GM06990 (cell line): ENCODE results near the gene ANKS1B.

Experiments used
- DNase-seq: peaks from one replicate; pipeline ENCODE4 v3.0.0-alpha.2; 2011; ENCODE audit not compliant: insufficient read length; ENCODE audit errors: extremely low read depth
- H3K27me3 ChIP-seq: replicated peaks from 2 replicates; pipeline ENCODE4 v1.6.0; 2011; ENCODE audit warnings: low read length; ENCODE audit not compliant: control insufficient read depth, insufficient read depth
- H3K36me3 ChIP-seq: 2 replicates; pipeline ENCODE4 v1.5.1; 2011; ENCODE audit warnings: low read length; ENCODE audit not compliant: control insufficient read depth, insufficient read depth
- H3K4me3 ChIP-seq: replicated peaks from 2 replicates; pipeline ENCODE4 v1.5.1; 2011; ENCODE audit warnings: low read depth, mild to moderate bottlenecking, control low read depth, low read length
- TF ChIP-seq, protein P1 (sequence below): IDR thresholded peaks from 2 replicates; pipeline ENCODE4 v1.5.1; 2011; ENCODE audit warnings: low read length, control low read depth, mild to moderate bottlenecking, inconsistent platforms; ENCODE audit not compliant: insufficient read depth, poor library complexity, severe bottlenecking

Gene ANKS1B

DNA sequence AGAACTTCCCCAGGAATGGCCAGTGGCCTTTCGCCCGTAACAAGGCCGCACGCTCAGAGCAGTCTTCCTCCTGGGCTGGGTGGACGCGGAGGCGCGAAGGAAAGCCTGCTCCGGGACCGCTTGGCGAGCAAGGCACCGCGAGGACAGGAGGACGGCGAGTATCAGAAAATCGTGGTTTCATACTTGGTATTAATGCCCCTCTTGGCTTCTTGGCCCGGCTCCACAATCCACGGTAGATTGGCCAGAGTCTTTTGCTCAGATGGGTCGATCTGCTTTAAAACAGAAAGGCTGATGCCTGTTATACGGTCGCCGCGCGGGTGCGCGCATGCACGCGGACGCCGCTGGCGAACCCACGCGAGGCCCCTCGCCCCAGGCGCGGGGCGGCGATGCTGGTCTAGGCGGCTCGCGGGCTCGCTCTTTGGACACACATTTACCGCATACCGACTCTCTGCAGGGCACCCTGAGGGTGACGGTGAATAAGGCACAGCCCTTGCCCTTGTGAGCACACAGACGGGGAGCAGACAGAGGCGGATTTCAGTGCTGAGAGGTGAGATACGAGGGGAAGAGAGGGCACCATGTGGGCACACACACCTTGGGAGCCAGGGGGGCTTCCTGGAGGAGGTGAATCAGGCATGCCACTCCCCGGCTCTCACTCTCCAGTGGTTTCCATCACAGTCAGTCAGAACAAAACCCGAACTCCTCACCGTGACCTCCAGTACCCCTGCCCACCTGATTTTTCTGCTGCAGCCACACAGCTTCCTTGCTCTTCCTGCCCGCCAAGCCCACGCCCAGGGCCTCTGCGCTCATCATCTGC is 1239.0 kb downstream of the ANKS1B start:
- no peaks in the 10 kb centered on the region for H3K27me3 ChIP-seq
- H3K36me3 ChIP-seq, result no peaks in the 10 kb centered on the region
- peak overlapping the region; percentile 58 for H3K4me3 ChIP-seq
- TF ChIP-seq, protein P1, sequence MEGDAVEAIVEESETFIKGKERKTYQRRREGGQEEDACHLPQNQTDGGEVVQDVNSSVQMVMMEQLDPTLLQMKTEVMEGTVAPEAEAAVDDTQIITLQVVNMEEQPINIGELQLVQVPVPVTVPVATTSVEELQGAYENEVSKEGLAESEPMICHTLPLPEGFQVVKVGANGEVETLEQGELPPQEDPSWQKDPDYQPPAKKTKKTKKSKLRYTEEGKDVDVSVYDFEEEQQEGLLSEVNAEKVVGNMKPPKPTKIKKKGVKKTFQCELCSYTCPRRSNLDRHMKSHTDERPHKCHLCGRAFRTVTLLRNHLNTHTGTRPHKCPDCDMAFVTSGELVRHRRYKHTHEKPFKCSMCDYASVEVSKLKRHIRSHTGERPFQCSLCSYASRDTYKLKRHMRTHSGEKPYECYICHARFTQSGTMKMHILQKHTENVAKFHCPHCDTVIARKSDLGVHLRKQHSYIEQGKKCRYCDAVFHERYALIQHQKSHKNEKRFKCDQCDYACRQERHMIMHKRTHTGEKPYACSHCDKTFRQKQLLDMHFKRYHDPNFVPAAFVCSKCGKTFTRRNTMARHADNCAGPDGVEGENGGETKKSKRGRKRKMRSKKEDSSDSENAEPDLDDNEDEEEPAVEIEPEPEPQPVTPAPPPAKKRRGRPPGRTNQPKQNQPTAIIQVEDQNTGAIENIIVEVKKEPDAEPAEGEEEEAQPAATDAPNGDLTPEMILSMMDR, result no peak
- peak; percentile 34 for DNase-seq

DNA sequence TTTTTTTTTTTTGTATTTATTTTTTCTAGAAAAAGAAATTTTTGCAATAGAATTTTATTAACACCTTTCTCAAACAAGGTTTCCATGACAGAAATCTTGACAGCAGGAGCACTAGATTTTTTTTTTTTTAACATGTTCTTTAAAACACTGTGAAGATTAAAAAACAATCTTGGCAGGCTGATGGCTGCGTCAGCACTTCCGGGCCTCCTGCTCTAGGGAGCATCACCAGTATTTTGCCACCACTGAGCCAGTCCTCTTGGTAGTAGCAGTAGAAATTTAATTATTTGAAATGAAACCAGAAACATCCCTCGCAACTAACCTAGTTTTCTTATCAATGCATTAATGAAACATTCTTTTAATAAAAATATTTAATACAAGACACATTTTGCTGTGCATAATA is 1240.1 kb downstream of the ANKS1B start:
- H3K36me3 ChIP-seq, result no peaks in the 10 kb centered on the region
- no peaks in the 10 kb centered on the region for H3K27me3 ChIP-seq
- no peak for DNase-seq
- TF ChIP-seq, protein P1, result no peak
- H3K4me3 ChIP-seq, result no peak overlapping the region

DNA sequence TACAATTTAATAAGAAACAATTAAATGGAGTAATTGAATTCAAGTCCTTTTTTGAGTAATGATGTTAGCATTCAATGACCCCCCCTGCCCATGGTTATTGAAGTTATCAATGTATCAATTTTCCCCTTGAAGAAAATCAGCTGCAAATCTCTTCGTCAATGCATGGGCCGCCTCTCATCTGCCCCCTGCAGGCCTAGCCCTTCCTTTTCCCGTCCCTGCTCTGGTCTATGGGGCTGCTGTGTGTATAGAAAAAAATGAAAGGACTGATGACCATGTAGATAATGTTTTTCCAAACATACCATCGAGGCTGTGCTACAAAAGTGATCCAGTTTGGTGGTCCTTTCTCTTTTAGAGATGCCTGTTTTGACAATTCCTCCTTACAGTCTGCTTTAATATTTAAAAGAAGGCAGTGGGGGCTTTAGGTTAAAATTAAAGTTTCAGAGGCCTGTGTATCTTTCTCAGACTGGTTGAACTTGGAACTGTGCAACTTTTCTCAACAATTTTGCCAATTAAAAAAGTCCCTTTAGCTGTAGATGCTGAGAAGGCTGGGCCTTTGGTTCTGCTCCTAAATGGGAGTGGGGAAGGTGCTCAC is 1241.3 kb downstream of the ANKS1B start:
- TF ChIP-seq, protein P1, result peak; percentile 88
- no peaks in the 10 kb centered on the region for H3K36me3 ChIP-seq

DNA sequence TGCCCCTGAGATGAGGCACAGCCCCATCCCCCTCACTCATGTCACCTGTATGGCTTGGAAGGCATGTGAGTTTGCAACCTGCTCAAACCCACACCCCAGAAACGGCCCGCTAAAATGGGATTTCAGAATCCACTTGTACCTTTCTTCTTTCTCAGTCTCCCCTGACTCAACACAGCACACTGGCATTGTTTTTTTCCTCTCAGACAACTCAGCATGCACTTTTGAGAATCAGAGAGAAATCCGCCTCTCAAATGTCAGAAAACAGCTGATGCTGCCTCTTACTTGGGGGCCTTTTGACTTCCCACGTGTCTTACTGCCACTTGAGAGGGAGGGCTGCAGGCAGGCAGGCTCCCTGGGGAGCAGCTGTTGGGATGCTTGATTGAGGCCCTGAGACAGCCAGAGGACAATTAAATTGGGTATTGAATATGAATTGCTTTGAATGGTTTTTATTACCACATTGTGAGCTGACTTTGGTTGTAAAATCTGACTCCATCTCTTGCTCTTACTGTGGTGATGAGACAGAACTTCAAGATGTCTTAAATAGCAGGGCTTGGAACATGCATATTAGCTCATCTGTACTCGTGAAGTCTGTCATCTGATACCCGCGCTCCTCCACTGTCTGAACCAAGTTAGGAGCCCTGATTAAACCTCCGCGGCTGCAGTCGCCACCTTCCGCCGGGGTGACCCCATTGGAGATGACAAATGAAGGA is 1243.0 kb downstream of the ANKS1B start:
- Histone ChIP-seq H3K27me3 (no peaks in the 10 kb centered on the region), H3K4me3 (no peak overlapping the region), H3K36me3 (no peaks in the 10 kb centered on the region)
- TF ChIP-seq, protein P1, result no peak
- DNase-seq, result no peak

More for the DNA sequence above, 1241.3 kb downstream of the ANKS1B start:
- DNase-seq, result no peak
- no peak overlapping the region for H3K4me3 ChIP-seq
- no peaks in the 10 kb centered on the region for H3K27me3 ChIP-seq

DNA sequence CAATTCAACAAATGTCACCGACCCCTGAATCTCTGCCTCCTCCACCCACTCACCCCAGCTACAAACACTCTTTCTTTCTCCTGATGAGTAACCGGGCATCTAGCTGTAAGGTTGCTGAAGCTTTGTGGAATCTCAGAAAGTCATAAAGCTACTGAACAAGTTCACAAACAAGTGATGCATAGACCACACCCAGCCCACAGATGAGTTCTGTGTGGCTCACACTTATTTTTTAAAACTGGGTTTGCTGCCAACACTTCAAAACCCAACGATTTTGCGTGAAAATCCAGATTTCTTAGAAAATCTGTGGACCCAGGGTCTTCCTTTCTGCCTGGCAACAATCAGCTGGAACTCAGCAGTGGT is 1243.6 kb downstream of the ANKS1B start:
- Histone ChIP-seq H3K4me3 (no peak overlapping the region), H3K27me3 (no peaks in the 10 kb centered on the region), H3K36me3 (peaks cover 1% of the 10 kb centered on the region)
- TF ChIP-seq, protein P1, result no peak
- DNase-seq, result no peak
